Erythroblast (primary cell): ENCODE measurements around the gene SMYD4.
A peak's percentile ranks its signal among the peaks of the same experiment; 100 is the strongest.
"Not testable (repeated sequence)": the region's sequence is repeated elsewhere in the genome, so short reads cannot be mapped to it uniquely, and the experiment has no call there.

Source experiments
- DNase-seq, 2 experiments: peaks; one replicate each; lab custom pipeline; 2025; lab: John Stamatoyannopoulos, UW
- GATA1 ChIP-seq: IDR thresholded peaks from 2 replicates; pipeline ENCODE4 v1.6.1; 2011; ENCODE audit warnings: low read depth, mild to moderate bottlenecking, control low read depth, low read length, moderate library complexity
- POLR2A ChIP-seq: IDR thresholded peaks from 2 replicates; pipeline ENCODE4 v1.6.1; 2011; ENCODE audit warnings: mild to moderate bottlenecking, low read length

Gene SMYD4

DNA sequence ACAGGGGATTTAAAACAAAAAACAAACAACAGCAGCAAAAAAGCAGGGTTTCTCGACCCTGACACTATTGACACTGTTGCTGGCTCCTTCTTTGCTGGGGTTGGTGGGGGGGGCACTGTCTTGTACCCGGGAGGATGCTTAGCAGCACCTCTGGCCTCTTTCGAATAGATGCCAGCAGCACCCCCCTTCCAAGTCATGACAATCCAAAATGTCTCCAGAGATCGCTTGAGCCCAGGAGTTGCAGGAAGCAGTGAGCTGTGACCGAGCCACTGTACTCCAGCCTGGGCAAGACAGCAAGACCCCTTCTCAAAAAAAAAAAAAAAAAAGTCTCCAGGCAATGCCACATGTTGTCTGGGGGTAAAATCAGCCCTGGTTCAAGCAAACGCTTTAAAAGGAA, 47.5 kb downstream of the SMYD4 start:
- TF ChIP-seq GATA1 = no peak
- no peak for TF ChIP-seq POLR2A
- no peak for DNase-seq

DNA sequence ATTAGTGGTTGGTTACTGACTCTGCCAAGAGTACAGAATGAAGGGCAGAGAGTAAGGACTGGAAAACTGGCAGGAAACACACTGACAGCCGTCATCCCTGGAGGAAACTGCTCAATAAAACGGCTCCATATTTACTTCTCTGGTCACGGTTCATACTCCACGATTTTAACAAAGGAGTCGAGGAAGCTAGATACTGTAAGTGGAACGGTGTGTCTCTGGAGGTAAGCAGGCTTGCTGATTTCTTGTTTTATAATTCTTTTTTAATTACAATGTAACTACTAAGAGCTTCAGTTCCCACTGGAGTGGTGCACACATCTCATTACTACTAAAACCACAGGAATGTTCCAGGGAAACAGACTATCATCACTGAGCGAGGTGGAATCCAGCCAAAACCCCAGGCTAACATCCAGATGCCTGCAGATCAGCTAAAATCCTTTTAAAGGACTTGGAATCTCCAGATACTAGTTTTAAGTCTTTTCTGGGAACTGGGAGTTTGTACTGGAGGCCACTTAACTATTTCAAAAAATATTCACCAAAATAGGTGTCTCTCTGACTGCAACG, 50.1 kb downstream of the SMYD4 start:
- no peak for DNase-seq
- TF ChIP-seq GATA1 = no peak
- TF ChIP-seq POLR2A = no peak

- no peak for DNase-seq
- TF ChIP-seq POLR2A (no peak), GATA1 (no peak)
These were observed 52.8 kb downstream of the SMYD4 start for GRCh38 chr17:1776857-1777256.

- TF ChIP-seq POLR2A = no peak
- no peak for TF ChIP-seq GATA1
- no peak for DNase-seq
These were observed 53.4 kb downstream of the SMYD4 start for GRCh38 chr17:1776328-1776727.

DNA sequence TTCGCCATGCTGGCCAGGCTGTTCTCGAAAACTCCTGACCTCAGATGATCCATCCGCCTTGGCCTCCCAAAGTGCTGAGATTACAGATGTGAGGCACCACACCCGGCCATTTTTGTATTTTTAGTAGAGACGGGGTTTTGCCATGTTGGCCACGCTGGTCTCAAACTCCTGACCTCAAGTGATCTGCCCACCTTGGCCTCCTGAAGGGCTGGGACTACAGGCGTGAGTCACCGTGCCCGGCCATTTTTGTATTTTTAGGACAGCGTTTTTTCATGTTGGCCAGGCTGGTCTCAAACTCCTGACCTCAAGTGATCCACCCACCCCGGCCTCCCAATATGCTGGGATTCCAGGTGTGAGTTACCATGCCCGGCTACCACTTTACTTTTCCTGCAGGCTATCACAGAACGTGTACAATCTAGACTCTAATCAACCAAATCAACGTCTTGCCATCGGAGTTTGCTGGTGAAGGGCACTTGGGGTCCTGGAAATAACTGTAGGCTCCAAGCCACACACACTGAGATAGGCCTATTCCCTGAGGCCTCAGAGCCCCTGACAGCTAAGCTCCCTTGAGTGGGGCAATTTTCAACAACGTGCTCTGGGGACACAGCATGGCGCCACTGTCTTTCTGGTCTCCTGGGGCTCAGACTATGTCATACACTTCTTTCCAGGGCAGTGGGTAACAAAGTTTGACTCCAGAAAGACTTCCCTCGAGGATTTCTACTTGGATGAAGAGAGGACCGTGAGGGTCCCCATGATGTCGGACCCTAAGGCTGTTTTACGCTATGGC, 55.1 kb downstream of the SMYD4 start:
- no peak for TF ChIP-seq POLR2A
- no peak for TF ChIP-seq GATA1
- no peak for DNase-seq

GRCh38 chr17:1773696-1774181, 56.0 kb downstream of the SMYD4 start:
- TF ChIP-seq POLR2A (no peak), GATA1 (no peak)
- DNase-seq = peak; percentile 52 to 61

GRCh38 chr17:1773000-1773695, 56.6 kb downstream of the SMYD4 start:
- not testable (repeated sequence) for DNase-seq

DNA sequence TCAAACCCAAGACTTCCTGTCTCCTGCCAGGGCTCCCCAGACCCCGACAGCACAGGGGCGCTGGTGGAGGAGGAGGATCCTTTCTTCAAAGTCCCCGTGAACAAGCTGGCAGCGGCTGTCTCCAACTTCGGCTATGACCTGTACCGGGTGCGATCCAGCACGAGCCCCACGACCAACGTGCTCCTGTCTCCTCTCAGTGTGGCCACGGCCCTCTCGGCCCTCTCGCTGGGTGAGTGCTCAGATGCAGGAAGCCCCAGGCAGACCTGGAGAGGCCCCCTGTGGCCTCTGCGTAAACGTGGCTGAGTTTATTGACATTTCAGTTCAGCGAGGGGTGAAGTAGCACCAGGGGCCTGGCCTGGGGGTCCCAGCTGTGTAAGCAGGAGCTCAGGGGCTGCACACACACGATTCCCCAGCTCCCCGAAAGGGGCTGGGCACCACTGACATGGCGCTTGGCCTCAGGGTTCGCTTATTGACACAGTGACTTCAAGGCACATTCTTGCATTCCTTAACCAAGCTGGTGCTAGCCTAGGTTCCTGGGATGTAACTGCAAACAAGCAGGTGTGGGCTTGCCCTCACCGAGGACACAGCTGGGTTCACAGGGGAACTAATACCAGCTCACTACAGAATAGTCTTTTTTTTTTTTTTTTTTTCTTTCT, 59.8 kb downstream of the SMYD4 start:
- no peak for DNase-seq
- TF ChIP-seq POLR2A (no peak), GATA1 (no peak)

- TF ChIP-seq GATA1 (no peak), POLR2A (no peak)
- no peak for DNase-seq
These were observed 62.3 kb downstream of the SMYD4 start for GRCh38 chr17:1767358-1767757.

DNA sequence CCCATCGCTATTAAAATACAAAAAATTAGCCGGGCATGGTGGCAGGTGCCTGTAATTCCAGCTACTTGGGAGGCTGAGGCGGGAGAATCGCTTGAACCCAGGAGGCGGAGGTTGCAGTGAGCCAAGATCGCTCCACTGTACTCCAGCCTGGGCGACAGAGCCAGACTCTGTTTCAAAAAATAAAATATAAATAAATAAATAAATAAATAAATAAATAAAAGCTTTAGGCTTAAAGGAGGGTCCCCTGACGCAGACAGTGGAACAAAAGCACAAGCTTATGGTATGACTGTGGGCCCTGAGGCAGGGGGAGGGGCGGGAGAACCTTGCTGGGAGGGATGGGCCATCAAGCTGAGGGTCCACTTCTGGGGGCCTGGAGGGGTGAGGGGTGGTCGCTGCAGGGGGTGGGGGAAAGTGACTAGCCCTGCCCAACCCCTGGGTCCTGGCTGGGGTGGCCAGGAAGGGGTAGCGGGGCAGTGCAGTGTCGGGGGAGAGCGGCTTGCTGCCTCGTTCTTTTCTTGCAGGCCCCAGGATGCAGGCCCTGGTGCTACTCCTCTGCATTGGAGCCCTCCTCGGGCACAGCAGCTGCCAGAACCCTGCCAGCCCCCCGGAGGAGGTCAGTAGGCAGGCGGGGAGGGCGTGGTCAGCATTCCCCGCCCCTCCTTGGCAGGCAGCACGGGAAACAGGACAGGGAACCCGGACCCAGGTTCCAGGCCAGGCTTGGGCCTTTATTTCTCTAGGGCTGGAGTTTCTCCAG, 63.1 kb downstream of the SMYD4 start:
- DNase-seq = no peak
- TF ChIP-seq GATA1 (no peak), POLR2A (no peak)

DNA sequence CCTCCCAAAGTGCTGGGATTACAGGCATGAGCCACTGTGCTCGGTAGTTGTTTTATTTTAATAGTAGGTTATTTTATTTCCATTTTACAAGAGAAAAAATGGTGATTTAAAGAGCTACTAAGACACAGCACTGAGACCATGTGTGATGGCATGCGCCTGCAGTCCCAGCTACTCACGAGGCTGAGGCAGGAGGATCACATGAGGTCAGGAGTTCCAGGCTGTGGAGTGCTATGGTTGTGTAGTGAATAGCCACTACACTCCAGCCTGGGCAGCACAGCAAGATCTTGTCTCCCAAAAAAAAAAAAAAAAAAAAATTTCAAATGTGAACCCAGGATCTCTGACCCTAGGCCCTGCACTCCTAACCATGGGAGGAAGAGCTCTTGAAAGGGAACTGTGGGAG, 64.1 kb downstream of the SMYD4 start:
- TF ChIP-seq POLR2A (no peak), GATA1 (no peak)
- DNase-seq = no peak

DNA sequence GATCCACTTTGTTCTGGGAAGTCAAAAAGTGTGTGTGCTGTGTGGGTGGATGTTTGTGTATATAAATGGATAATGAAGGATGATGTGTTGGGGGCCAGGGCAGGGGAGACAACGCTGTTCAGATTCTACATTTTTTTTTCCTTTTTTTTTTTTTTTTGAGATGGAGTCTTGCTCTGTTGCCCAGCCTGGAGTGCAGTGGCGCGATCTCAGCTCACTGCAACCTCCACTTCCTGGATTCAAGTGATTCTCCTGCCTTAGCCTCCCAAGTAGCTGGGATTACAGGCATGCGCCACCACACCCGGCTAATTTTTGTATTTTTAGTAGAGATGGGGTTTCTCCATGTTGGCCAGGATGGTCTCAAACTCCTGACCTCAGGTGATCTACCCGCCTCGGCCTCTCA, 65.0 kb downstream of the SMYD4 start:
- not testable (repeated sequence) for DNase-seq

- no peak for TF ChIP-seq POLR2A
- TF ChIP-seq GATA1 = no peak
- DNase-seq = peak; percentile 69 to 75
These were observed 65.4 kb downstream of the SMYD4 start for GRCh38 chr17:1764284-1764683.
